ENCODE measurements around the gene ZNF383.

- TF ChIP-seq POLR2A (IDR thresholded peaks at IDR 0.05), result no peak
- TF ChIP-seq, protein P1, sequence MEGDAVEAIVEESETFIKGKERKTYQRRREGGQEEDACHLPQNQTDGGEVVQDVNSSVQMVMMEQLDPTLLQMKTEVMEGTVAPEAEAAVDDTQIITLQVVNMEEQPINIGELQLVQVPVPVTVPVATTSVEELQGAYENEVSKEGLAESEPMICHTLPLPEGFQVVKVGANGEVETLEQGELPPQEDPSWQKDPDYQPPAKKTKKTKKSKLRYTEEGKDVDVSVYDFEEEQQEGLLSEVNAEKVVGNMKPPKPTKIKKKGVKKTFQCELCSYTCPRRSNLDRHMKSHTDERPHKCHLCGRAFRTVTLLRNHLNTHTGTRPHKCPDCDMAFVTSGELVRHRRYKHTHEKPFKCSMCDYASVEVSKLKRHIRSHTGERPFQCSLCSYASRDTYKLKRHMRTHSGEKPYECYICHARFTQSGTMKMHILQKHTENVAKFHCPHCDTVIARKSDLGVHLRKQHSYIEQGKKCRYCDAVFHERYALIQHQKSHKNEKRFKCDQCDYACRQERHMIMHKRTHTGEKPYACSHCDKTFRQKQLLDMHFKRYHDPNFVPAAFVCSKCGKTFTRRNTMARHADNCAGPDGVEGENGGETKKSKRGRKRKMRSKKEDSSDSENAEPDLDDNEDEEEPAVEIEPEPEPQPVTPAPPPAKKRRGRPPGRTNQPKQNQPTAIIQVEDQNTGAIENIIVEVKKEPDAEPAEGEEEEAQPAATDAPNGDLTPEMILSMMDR (IDR thresholded peaks at IDR 0.05), result no peak
Observed at GRCh38 chr19:37220383-37220782, 2.4 kb downstream of the ZNF383 start.
